ENCODE data around the gene RS1. TPM values are rescaled to one million over a fixed set of nuclear protein-coding genes. Genes with fewer than 3 reads are reported as not detected.

RS1 gene
- total RNA-seq, 6 experiments from 2014 or later: not detected

- intact Hi-C loops (cut with DNase I): no loop called here
- WGBS (ENCODE audit: insufficient coverage, low coverage, low lambda C conversion rate, missing lambda C conversion rate): 80% methylated on average over 2 of the region's 12 CpGs
- H3K27me3 ChIP-seq: no peaks in the 10 kb centered on the region
- TF ChIP-seq POLR2A (IDR thresholded peaks at IDR 0.05): no peak
- TF ChIP-seq CTCF (IDR thresholded peaks at IDR 0.05): no peak
- H3K4me3 ChIP-seq: no peak overlapping the region
- no peaks in the 10 kb centered on the region for H3K36me3 ChIP-seq
- no peak overlapping the region for H3K27ac ChIP-seq
- DNase-seq: no peak
- no peak for ATAC-seq
- no peaks in the 10 kb centered on the region for H3K4me1 ChIP-seq
- H3K9me3 ChIP-seq: no peaks in the 10 kb centered on the region
These were observed 10.6 kb downstream of the RS1 start for GRCh38 chrX:18661273-18661672.

DNA sequence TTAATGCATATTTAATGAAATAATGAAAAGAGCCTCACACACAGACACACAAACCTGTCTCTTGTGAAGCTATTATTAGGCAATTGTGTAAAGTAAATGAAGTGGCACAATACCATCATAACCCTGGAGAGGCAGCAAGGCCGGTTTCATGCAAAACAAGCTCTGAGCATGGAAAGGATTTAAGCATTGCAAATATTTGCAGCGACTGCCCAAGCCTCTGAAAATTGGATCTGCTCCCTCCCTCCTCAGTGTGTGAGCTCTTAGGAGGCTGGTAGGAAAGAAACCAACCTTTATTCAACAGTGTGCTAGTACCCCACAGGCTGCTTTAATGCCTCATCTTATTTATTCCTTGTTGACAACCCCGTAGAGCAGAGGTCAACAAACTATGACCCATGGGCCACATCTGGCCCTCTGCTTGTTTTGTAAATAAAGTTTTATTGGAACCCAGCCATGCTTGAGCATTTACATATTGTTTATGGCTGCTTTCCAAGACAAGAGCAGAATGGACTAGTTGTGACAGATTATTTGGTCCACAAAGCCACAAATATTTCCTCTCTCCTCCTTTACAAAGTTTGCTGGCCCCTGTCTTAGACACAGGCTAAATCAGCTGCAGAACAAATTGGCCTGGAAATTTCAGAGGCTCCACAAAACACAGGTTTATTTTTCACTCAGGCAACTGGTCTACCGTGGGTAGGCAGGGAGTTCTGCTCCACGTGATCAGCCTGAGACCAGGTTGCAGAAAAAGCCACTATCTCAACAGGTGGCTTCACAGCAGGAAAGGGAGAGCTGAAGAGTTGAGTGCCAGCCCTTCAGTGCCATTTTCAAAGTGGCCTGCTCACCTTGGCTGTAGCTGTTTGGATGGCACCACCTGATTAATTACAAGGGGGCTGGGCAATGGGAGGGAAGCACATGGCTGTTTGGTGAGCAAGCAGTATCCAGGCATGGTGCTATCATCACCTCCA, 16.8 kb downstream of the RS1 start:
- Histone ChIP-seq H3K27ac (no peak overlapping the region), H3K27me3 (no peaks in the 10 kb centered on the region), H3K4me1 (no peaks in the 10 kb centered on the region), H3K4me3 (no peak overlapping the region), H3K9me3 (no peaks in the 10 kb centered on the region), H3K36me3 (no peaks in the 10 kb centered on the region)
- ATAC-seq: peak in 1 of 4 donors; percentile 49
- TF ChIP-seq POLR2A (IDR thresholded peaks at IDR 0.05): no peak
- no peak for TF ChIP-seq CTCF (IDR thresholded peaks at IDR 0.05)
- 20% methylated on average over 5 of the region's 5 CpGs for WGBS (ENCODE audit: insufficient coverage, low coverage, low lambda C conversion rate, missing lambda C conversion rate)
- intact Hi-C loops (cut with DNase I): no loop called here
- no peak for DNase-seq

GRCh38 chrX:18652636-18653035, 19.3 kb downstream of the RS1 start:
- intact Hi-C loops (cut with DNase I): no loop called here
- DNase-seq (no peak), ATAC-seq (no peak)
- H3K4me1 ChIP-seq: no peaks in the 10 kb centered on the region
- no peak overlapping the region for H3K27ac ChIP-seq
- H3K27me3 ChIP-seq: no peaks in the 10 kb centered on the region
- H3K4me3 ChIP-seq: no peak overlapping the region
- H3K36me3 ChIP-seq: no peaks in the 10 kb centered on the region
- H3K9me3 ChIP-seq: no peaks in the 10 kb centered on the region
- no peak for TF ChIP-seq CTCF (IDR thresholded peaks at IDR 0.05)
- TF ChIP-seq POLR2A (IDR thresholded peaks at IDR 0.05): no peak

GRCh38 chrX:18650662-18651061, 21.2 kb downstream of the RS1 start:
- no peak for ATAC-seq
- WGBS (ENCODE audit: insufficient coverage, low coverage, low lambda C conversion rate, missing lambda C conversion rate): 78% methylated on average over 4 of the region's 6 CpGs

More at GRCh38 chrX:18650662-18651061, 21.2 kb downstream of the RS1 start:
- intact Hi-C loops (cut with DNase I): no loop called here
- DNase-seq: no peak
- no peaks in the 10 kb centered on the region for H3K27me3 ChIP-seq
- H3K4me3 ChIP-seq: no peak overlapping the region
- H3K27ac ChIP-seq: no peak overlapping the region
- no peaks in the 10 kb centered on the region for H3K9me3 ChIP-seq
- TF ChIP-seq CTCF (IDR thresholded peaks at IDR 0.05): no peak
- no peak for TF ChIP-seq POLR2A (IDR thresholded peaks at IDR 0.05)
- H3K36me3 ChIP-seq: no peaks in the 10 kb centered on the region
- H3K4me1 ChIP-seq: no peaks in the 10 kb centered on the region

All from right lobe of liver (tissue), 6 donors.